Parathyroid adenoma (tissue), 2 donors: Measurements from ENCODE around the gene ARHGAP15.

Experiments
- H2AFZ ChIP-seq: fragments of 300-600 bp; sonication (generic); one replicate; pipeline ENCODE4 v1.7.0; 2017; ENCODE audit warnings: antibody characterized with exemption, mild to moderate bottlenecking
- H3K27ac ChIP-seq: fragments of 300-600 bp; sonication (generic); one replicate; pipeline ENCODE4 v1.7.0; 2017
- H3K27me3 ChIP-seq: fragments of 300-600 bp; sonication (generic); one replicate; pipeline ENCODE4 v1.7.0; 2017; ENCODE audit warnings: low read length; ENCODE audit not compliant: control insufficient read depth, insufficient read depth
- H3K36me3 ChIP-seq: fragments of 300-600 bp; sonication (generic); one replicate; pipeline ENCODE4 v1.7.0; 2017; ENCODE audit warnings: low read length; ENCODE audit not compliant: control insufficient read depth, insufficient read depth
- H3K4me1 ChIP-seq: fragments of 300-600 bp; sonication (generic); one replicate; pipeline ENCODE4 v1.7.0; 2017; ENCODE audit warnings: control low read depth
- H3K4me2 ChIP-seq: fragments of 300-600 bp; sonication (generic); one replicate; pipeline ENCODE4 v1.7.0; 2017; ENCODE audit warnings: low read length
- H3K4me3 ChIP-seq: fragments of 300-600 bp; sonication (generic); one replicate; pipeline ENCODE4 v1.7.0; 2017; ENCODE audit warnings: low read depth, low read length
- H3K79me2 ChIP-seq: fragments of 300-600 bp; sonication (generic); one replicate; pipeline ENCODE4 v1.7.0; 2017; ENCODE audit warnings: control low read depth
- H3K9ac ChIP-seq: fragments of 300-600 bp; sonication (generic); one replicate; pipeline ENCODE4 v1.7.0; 2017; ENCODE audit warnings: mild to moderate bottlenecking
- H3K9me3 ChIP-seq: fragments of 300-600 bp; sonication (generic); one replicate; pipeline ENCODE4 v1.7.0; 2017; ENCODE audit warnings: low read length; ENCODE audit not compliant: control insufficient read depth
- CTCF ChIP-seq: fragments of 300-600 bp; sonication (generic); IDR thresholded peaks from one replicate; pipeline ENCODE4 v1.7.0; 2017; ENCODE audit warnings: antibody characterized with exemption, mild to moderate bottlenecking
- donor health status: primary hyperparathyroidism.

The ARHGAP15 gene

GRCh38 chr2:143140864-143141661, 11.8 kb downstream of the ARHGAP15 start:
- Histone ChIP-seq H3K36me3 (no peaks in the 10 kb centered on the region), H3K9me3 (no peaks in the 10 kb centered on the region), H3K4me3 (no peak overlapping the region), H3K4me1 (no peaks in the 10 kb centered on the region), H3K79me2 (no peaks in the 10 kb centered on the region), H2AFZ (no peak overlapping the region), H3K9ac (no peak overlapping the region), H3K27ac (no peak overlapping the region), H3K4me2 (no peak overlapping the region), H3K27me3 (no peaks in the 10 kb centered on the region)
- no peak for TF ChIP-seq CTCF

GRCh38 chr2:143142598-143142997, 13.4 kb downstream of the ARHGAP15 start:
- H3K27me3 ChIP-seq = no peaks in the 10 kb centered on the region

GRCh38 chr2:143144813-143145455, 15.7 kb downstream of the ARHGAP15 start:
- TF ChIP-seq CTCF = no peak
- no peak overlapping the region for H3K4me3 ChIP-seq
- H3K79me2 ChIP-seq = no peaks in the 10 kb centered on the region
- H3K4me2 ChIP-seq = no peak overlapping the region
- H3K27ac ChIP-seq = no peak overlapping the region
- H3K4me1 ChIP-seq = no peaks in the 10 kb centered on the region
- no peak overlapping the region for H2AFZ ChIP-seq
- no peaks in the 10 kb centered on the region for H3K9me3 ChIP-seq
- no peaks in the 10 kb centered on the region for H3K36me3 ChIP-seq
- no peaks in the 10 kb centered on the region for H3K27me3 ChIP-seq
- no peak overlapping the region for H3K9ac ChIP-seq

More at GRCh38 chr2:143142598-143142997, 13.4 kb downstream of the ARHGAP15 start:
- H2AFZ ChIP-seq = no peak overlapping the region
- no peak overlapping the region for H3K4me2 ChIP-seq
- no peak overlapping the region for H3K27ac ChIP-seq
- H3K36me3 ChIP-seq = no peaks in the 10 kb centered on the region
- H3K79me2 ChIP-seq = no peaks in the 10 kb centered on the region
- H3K4me3 ChIP-seq = no peak overlapping the region
- no peak overlapping the region for H3K9ac ChIP-seq
- no peak for TF ChIP-seq CTCF
- H3K9me3 ChIP-seq = no peaks in the 10 kb centered on the region
- no peaks in the 10 kb centered on the region for H3K4me1 ChIP-seq

GRCh38 chr2:143146366-143146765, 17.1 kb downstream of the ARHGAP15 start:
- H3K4me3 ChIP-seq = no peak overlapping the region
- no peak overlapping the region for H3K9ac ChIP-seq
- H3K4me1 ChIP-seq = no peaks in the 10 kb centered on the region
- TF ChIP-seq CTCF = no peak
- H3K27ac ChIP-seq = no peak overlapping the region
- H2AFZ ChIP-seq = no peak overlapping the region
- no peaks in the 10 kb centered on the region for H3K79me2 ChIP-seq
- no peak overlapping the region for H3K4me2 ChIP-seq
- no peaks in the 10 kb centered on the region for H3K9me3 ChIP-seq
- no peaks in the 10 kb centered on the region for H3K27me3 ChIP-seq
- H3K36me3 ChIP-seq = no peaks in the 10 kb centered on the region
